ENCODE data around the gene VEZT.

GRCh38 chr12:95230313-95230712 lies 12.7 kb downstream of the VEZT start:
- no peak for TF ChIP-seq HDGF (IDR thresholded peaks at IDR 0.05; ENCODE audit: borderline replicate concordance)
- TF ChIP-seq ELF4 (IDR thresholded peaks at IDR 0.05) = no peak
- TF ChIP-seq L3MBTL2 (conservative IDR thresholded peaks at IDR 0.05) = no peak
- no peak for TF ChIP-seq FOXK2 (IDR thresholded peaks at IDR 0.05)
- TF ChIP-seq BHLHE40 (IDR thresholded peaks at IDR 0.05; ENCODE audit: borderline replicate concordance) = no peak
- TF ChIP-seq TARDBP (IDR thresholded peaks at IDR 0.05) = no peak
- TF ChIP-seq SP1 (IDR thresholded peaks at IDR 0.05) = no peak
- no peak for TF ChIP-seq ZNF384 (IDR thresholded peaks at IDR 0.05)
- TF ChIP-seq SUZ12 (IDR thresholded peaks at IDR 0.05) = no peak
- no peak for TF ChIP-seq FOXM1 (IDR thresholded peaks at IDR 0.05; ENCODE audit: borderline replicate concordance)
- no peak for TF ChIP-seq FOXA1 (IDR thresholded peaks at IDR 0.05)
- TF ChIP-seq ARNT (IDR thresholded peaks at IDR 0.05) = no peak
- no peak for TF ChIP-seq NFRKB (IDR thresholded peaks at IDR 0.05)
- no peak for TF ChIP-seq PKNOX1 (IDR thresholded peaks at IDR 0.05)
